Spinal cord (tissue), 10 donors: ENCODE results near the gene GNPNAT1. TPM values are rescaled to one million over a fixed set of nuclear protein-coding genes. Genes with fewer than 3 reads are reported as not detected.

Experiments
- DNase-seq, 6 donors: peaks; one replicate each; pipeline versions ENCODE4 v3.0.0 to v3.0.0-alpha.2; 2013 to 2015; ENCODE audit warnings: low spot score in 6 of 6, low read depth in 4 of 6
- H3K27ac ChIP-seq: one replicate; pipeline ENCODE4 v1.5.1; 2013; ENCODE audit warnings: low read depth, low read length, control low read depth
- H3K27me3 ChIP-seq: one replicate; pipeline ENCODE4 v1.6.1; 2013; ENCODE audit warnings: low read length; ENCODE audit not compliant: control insufficient read depth, insufficient read depth
- H3K36me3 ChIP-seq: one replicate; pipeline ENCODE4 v1.6.1; 2013; ENCODE audit warnings: low read length; ENCODE audit not compliant: control insufficient read depth, insufficient read depth
- H3K4me1 ChIP-seq: one replicate; pipeline ENCODE4 v1.6.1; 2013; ENCODE audit warnings: low read length; ENCODE audit not compliant: control insufficient read depth, insufficient read depth
- H3K4me3 ChIP-seq: one replicate; pipeline ENCODE4 v1.5.1; 2013; ENCODE audit warnings: low read depth, low read length, control low read depth
- H3K9me3 ChIP-seq: one replicate; pipeline ENCODE4 v1.6.1; 2013; ENCODE audit warnings: low read length; ENCODE audit not compliant: control insufficient read depth, insufficient read depth
- WGBS: methylation state at CpG from one replicate; pipeline ENCODE4 v1.1.5; 2013; ENCODE audit warnings: missing lambda C conversion rate; ENCODE audit not compliant: insufficient coverage; 5-methylcytosine and 5-hydroxymethylcytosine counted together
- polyA plus RNA-seq, 2 donors: library from polyadenylated mRNA; unstranded; fragments of 120-200 nt; gene quantifications; one replicate each; pipeline ENCODE4 v1.2.1, GENCODE V29; 2013; ENCODE audit not compliant: insufficient read length in 2 of 2
- total RNA-seq, 2 donors: library from RNA; depleted of rRNA in 1 of 2; stranded (reverse); fragments of 120-200 nt in 1 of 2; fragments of >200 nt in 1 of 2; gene quantifications; one replicate each; pipeline versions ENCODE4 v1.2.3 to v1.2.4, GENCODE V29; 2013 to 2014
- donor health status: healthy.

Gene GNPNAT1
- total and polyA plus RNA-seq, 4 donors = 11.1 to 16.7 (median 16.3) TPM

GRCh38 chr14:52825085-52825484 lies 33.7 kb upstream of the GNPNAT1 start:
- Histone ChIP-seq H3K27ac (no peak overlapping the region), H3K4me3 (no peak overlapping the region), H3K36me3 (no peaks in the 10 kb centered on the region), H3K27me3 (no peaks in the 10 kb centered on the region), H3K9me3 (no peaks in the 10 kb centered on the region), H3K4me1 (no peaks in the 10 kb centered on the region)
- no peak for DNase-seq
- no CpG with 5 or more reads among the region's 4 CpGs for WGBS

GRCh38 chr14:52824462-52824861 lies 33.1 kb upstream of the GNPNAT1 start:
- DNase-seq = no peak
- H3K4me3 ChIP-seq = no peak overlapping the region
- no peaks in the 10 kb centered on the region for H3K36me3 ChIP-seq
- no CpG with 5 or more reads among the region's 4 CpGs for WGBS
- no peak overlapping the region for H3K27ac ChIP-seq
- no peaks in the 10 kb centered on the region for H3K4me1 ChIP-seq
- no peaks in the 10 kb centered on the region for H3K27me3 ChIP-seq
- H3K9me3 ChIP-seq = no peaks in the 10 kb centered on the region

GRCh38 chr14:52821805-52822250 lies 30.4 kb upstream of the GNPNAT1 start:
- Histone ChIP-seq H3K9me3 (no peaks in the 10 kb centered on the region), H3K36me3 (no peaks in the 10 kb centered on the region), H3K27me3 (no peaks in the 10 kb centered on the region), H3K27ac (no peak overlapping the region), H3K4me3 (no peak overlapping the region), H3K4me1 (no peaks in the 10 kb centered on the region)
- WGBS = 92% methylated on average over 1 of the region's 7 CpGs
- DNase-seq = no peak

GRCh38 chr14:52808101-52808500 lies 16.7 kb upstream of the GNPNAT1 start:
- no peaks in the 10 kb centered on the region for H3K27me3 ChIP-seq
- H3K27ac ChIP-seq = no peak overlapping the region
- DNase-seq = no peak
- H3K4me1 ChIP-seq = no peaks in the 10 kb centered on the region
- H3K9me3 ChIP-seq = no peaks in the 10 kb centered on the region
- WGBS = no CpG with 5 or more reads among the region's 1 CpG
- no peaks in the 10 kb centered on the region for H3K36me3 ChIP-seq
- no peak overlapping the region for H3K4me3 ChIP-seq

- DNase-seq = no peak
- no peaks in the 10 kb centered on the region for H3K9me3 ChIP-seq
- no peaks in the 10 kb centered on the region for H3K27me3 ChIP-seq
- WGBS = 94% methylated on average over 2 of the region's 4 CpGs
- no peaks in the 10 kb centered on the region for H3K36me3 ChIP-seq
- no peak overlapping the region for H3K4me3 ChIP-seq
- no peaks in the 10 kb centered on the region for H3K4me1 ChIP-seq
- no peak overlapping the region for H3K27ac ChIP-seq
These were observed 14.7 kb upstream of the GNPNAT1 start for GRCh38 chr14:52806115-52806514.

GRCh38 chr14:52802597-52802996 lies 11.2 kb upstream of the GNPNAT1 start:
- no peaks in the 10 kb centered on the region for H3K9me3 ChIP-seq
- no peaks in the 10 kb centered on the region for H3K36me3 ChIP-seq
- no peaks in the 10 kb centered on the region for H3K4me1 ChIP-seq
- 93% methylated on average over 2 of the region's 3 CpGs for WGBS
- no peaks in the 10 kb centered on the region for H3K27me3 ChIP-seq
- no peak for DNase-seq
- H3K27ac ChIP-seq = no peak overlapping the region
- H3K4me3 ChIP-seq = no peak overlapping the region

GRCh38 chr14:52801014-52801712 lies 9.8 kb upstream of the GNPNAT1 start:
- Histone ChIP-seq H3K4me1 (no peaks in the 10 kb centered on the region), H3K4me3 (no peak overlapping the region), H3K27ac (no peak overlapping the region), H3K9me3 (no peaks in the 10 kb centered on the region), H3K36me3 (no peaks in the 10 kb centered on the region), H3K27me3 (no peaks in the 10 kb centered on the region)
- no CpG with 5 or more reads among the region's 5 CpGs for WGBS
- peak in 2 of 6 donors; percentile 11 to 35 for DNase-seq

GRCh38 chr14:52798826-52799225 lies 7.4 kb upstream of the GNPNAT1 start:
- Histone ChIP-seq H3K4me3 (no peak overlapping the region), H3K27me3 (no peaks in the 10 kb centered on the region), H3K27ac (no peak overlapping the region), H3K9me3 (no peaks in the 10 kb centered on the region), H3K4me1 (no peaks in the 10 kb centered on the region), H3K36me3 (no peaks in the 10 kb centered on the region)
- 94% methylated on average over 9 of the region's 15 CpGs for WGBS
- DNase-seq = no peak

- Histone ChIP-seq H3K36me3 (no peaks in the 10 kb centered on the region), H3K4me1 (no peaks in the 10 kb centered on the region), H3K27ac (no peak overlapping the region), H3K4me3 (no peak overlapping the region), H3K9me3 (no peaks in the 10 kb centered on the region), H3K27me3 (no peaks in the 10 kb centered on the region)
- WGBS = no CpG with 5 or more reads among the region's 3 CpGs
- no peak for DNase-seq
These were observed 6.2 kb upstream of the GNPNAT1 start for GRCh38 chr14:52797653-52798052.

GRCh38 chr14:52793061-52793460 lies 1.7 kb upstream of the GNPNAT1 start:
- no peak overlapping the region for H3K27ac ChIP-seq
- 83% methylated on average over 1 of the region's 2 CpGs for WGBS
- H3K4me3 ChIP-seq = no peak overlapping the region
- H3K36me3 ChIP-seq = no peaks in the 10 kb centered on the region
- no peak for DNase-seq
- H3K27me3 ChIP-seq = no peaks in the 10 kb centered on the region
- peaks cover 15% of the 10 kb centered on the region for H3K4me1 ChIP-seq
- H3K9me3 ChIP-seq = no peaks in the 10 kb centered on the region
